HG03175 (cell line): ENCODE data around the gene DBN1.

Experiments
- ATAC-seq: cut with Tn5 transposase; IDR thresholded peaks from one replicate; pipeline ENCODE4 v1.9.1; 2021; ENCODE audit warnings: mild to moderate bottlenecking, moderate library complexity; ENCODE audit not compliant: unreplicated experiment

The DBN1 gene

DNA sequence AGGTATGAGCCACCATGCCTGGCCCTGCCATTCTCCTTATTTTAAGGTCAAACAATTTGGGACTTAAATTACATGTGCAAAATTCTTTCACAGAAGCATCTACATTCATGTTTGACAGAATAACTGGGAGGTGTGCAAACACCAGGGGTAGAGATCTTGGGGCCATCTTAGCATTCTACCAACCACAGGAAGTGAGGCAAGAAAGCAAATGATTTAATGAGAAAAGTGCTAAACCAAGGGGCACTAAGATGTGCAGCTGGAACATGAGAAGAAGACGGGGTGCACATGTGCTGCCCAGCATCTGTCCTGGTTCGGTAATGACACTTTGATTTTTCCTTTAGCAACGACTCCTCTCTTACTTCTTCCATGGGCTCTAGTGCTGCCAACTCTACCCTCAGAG is 62.9 kb downstream of the DBN1 start:
- ATAC-seq: no peak

DNA sequence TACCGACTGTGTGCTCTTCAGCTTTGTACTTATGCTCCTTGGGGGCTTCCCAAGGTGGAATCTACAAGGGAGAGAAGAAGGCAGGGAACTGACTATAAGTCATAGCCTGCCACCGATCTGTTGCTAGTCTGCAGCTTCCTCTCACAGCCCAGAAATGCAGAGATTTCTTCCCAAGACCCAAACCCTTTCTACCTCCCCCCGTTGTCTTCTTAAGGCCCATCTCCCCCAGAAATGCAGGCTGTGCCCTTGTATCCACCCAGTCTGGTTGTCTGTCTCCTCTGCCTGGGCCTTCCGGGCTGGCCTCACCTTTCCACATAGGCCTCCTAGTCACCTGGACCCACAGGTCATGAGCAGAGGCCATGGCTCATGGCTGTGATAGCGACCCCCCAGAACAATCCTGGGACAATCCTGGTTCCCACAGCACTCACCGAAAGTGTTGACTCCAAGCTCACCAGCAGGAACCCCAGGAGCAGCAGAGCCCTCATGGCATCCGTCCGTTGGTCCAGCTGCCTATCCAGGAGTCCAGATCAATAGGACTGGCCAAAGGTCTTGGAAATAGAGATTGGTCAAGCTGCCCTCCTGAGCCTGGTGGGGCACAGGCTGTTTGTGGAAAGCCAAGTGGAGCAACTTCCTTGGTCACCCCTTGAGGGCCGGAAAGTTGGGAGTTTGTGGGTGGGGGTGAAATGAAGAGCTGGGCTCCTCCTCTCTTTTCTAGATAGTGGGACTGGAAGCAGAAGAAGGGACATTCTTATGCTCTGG is 64.2 kb downstream of the DBN1 start, which contains the start of gene F12:
Gene F12 (minus strand): TSS at position 522 of the 759 bp plus-strand sequence. CDS start 37 bp downstream, at position 485.
- ATAC-seq: no peak
